ENCODE data around the gene BMPR1B.

Gene BMPR1B

GRCh38 chr4:94909645-94910044 is 151.9 kb downstream of the BMPR1B start:
- no peak for DNase-seq (ENCODE audit: low read depth in 2 of 2)
- H3K4me3 ChIP-seq (replicated peaks in 1 of 2; ENCODE audit: low read depth in 2 of 2, low read length in 2 of 2): no peak overlapping the region
- no peak for TF ChIP-seq CTCF (IDR thresholded peaks at IDR 0.05; ENCODE audit: low read depth, low read length)

GRCh38 chr4:94911106-94911505 is 153.4 kb downstream of the BMPR1B start:
- no peak overlapping the region for H3K4me3 ChIP-seq (replicated peaks in 1 of 2; ENCODE audit: low read depth in 2 of 2, low read length in 2 of 2)
- DNase-seq (ENCODE audit: low read depth in 2 of 2): no peak
- TF ChIP-seq CTCF (IDR thresholded peaks at IDR 0.05; ENCODE audit: low read depth, low read length): no peak

GRCh38 chr4:94912606-94913005 is 154.9 kb downstream of the BMPR1B start:
- H3K4me3 ChIP-seq (replicated peaks in 1 of 2; ENCODE audit: low read depth in 2 of 2, low read length in 2 of 2): no peak overlapping the region
- TF ChIP-seq CTCF (IDR thresholded peaks at IDR 0.05; ENCODE audit: low read depth, low read length): no peak
- DNase-seq (ENCODE audit: low read depth in 2 of 2): no peak

- H3K4me3 ChIP-seq (replicated peaks in 1 of 2; ENCODE audit: low read depth in 2 of 2, low read length in 2 of 2): no peak overlapping the region
- DNase-seq (ENCODE audit: low read depth in 2 of 2): no peak
- no peak for TF ChIP-seq CTCF (IDR thresholded peaks at IDR 0.05; ENCODE audit: low read depth, low read length)
Measured at GRCh38 chr4:94913316-94913715, 155.6 kb downstream of the BMPR1B start.

- no peak overlapping the region for H3K4me3 ChIP-seq (replicated peaks in 1 of 2; ENCODE audit: low read depth in 2 of 2, low read length in 2 of 2)
- no peak for TF ChIP-seq CTCF (IDR thresholded peaks at IDR 0.05; ENCODE audit: low read depth, low read length)
- DNase-seq (ENCODE audit: low read depth in 2 of 2): no peak
Measured at GRCh38 chr4:94917146-94917545, 159.4 kb downstream of the BMPR1B start.

GRCh38 chr4:94918543-94918942 is 160.8 kb downstream of the BMPR1B start:
- H3K4me3 ChIP-seq (replicated peaks in 1 of 2; ENCODE audit: low read depth in 2 of 2, low read length in 2 of 2): no peak overlapping the region
- DNase-seq (ENCODE audit: low read depth in 2 of 2): no peak
- no peak for TF ChIP-seq CTCF (IDR thresholded peaks at IDR 0.05; ENCODE audit: low read depth, low read length)

- no peak overlapping the region for H3K4me3 ChIP-seq (replicated peaks in 1 of 2; ENCODE audit: low read depth in 2 of 2, low read length in 2 of 2)
Measured at GRCh38 chr4:94920369-94920768, 162.6 kb downstream of the BMPR1B start.

More at GRCh38 chr4:94920369-94920768, 162.6 kb downstream of the BMPR1B start:
- TF ChIP-seq CTCF (IDR thresholded peaks at IDR 0.05; ENCODE audit: low read depth, low read length): no peak
- no peak for DNase-seq (ENCODE audit: low read depth in 2 of 2)

Data from cardiac fibroblast (primary cell).